ENCODE measurements around the gene EVC. TPM values are rescaled to one million over a fixed set of nuclear protein-coding genes. Genes with fewer than 3 reads are reported as not detected.

Gene EVC
- total RNA-seq, 1 donor from 2014 or later, result 39.8 TPM

GRCh38 chr4:5798462-5798861 lies 87.5 kb downstream of the EVC start:
- no peaks in the 10 kb centered on the region for H3K4me1 Mint-ChIP-seq (ENCODE audit: low read depth)
- peaks cover 36% of the 10 kb centered on the region for H3K36me3 Mint-ChIP-seq (ENCODE audit: low read depth)
- no peak for TF ChIP-seq CTCF (IDR thresholded peaks at IDR 0.05)
- no peaks in the 10 kb centered on the region for H3K27me3 Mint-ChIP-seq (ENCODE audit: low read depth)
- no peak overlapping the region for H3K4me3 Mint-ChIP-seq (ENCODE audit: unreplicated experiment)
- DNase-seq (ENCODE audit: low spot score), result no peak
- no peak overlapping the region for H3K27ac Mint-ChIP-seq (ENCODE audit: unreplicated experiment)
- H3K9me3 Mint-ChIP-seq (ENCODE audit: low read depth), result no peaks in the 10 kb centered on the region

- no peak for TF ChIP-seq CTCF (IDR thresholded peaks at IDR 0.05)
- DNase-seq (ENCODE audit: low spot score), result no peak
- Mint-ChIP-seq H3K4me3 (ENCODE audit: unreplicated experiment) (no peak overlapping the region), H3K27ac (ENCODE audit: unreplicated experiment) (no peak overlapping the region), H3K36me3 (ENCODE audit: low read depth) (peaks cover 34% of the 10 kb centered on the region), H3K9me3 (ENCODE audit: low read depth) (no peaks in the 10 kb centered on the region), H3K4me1 (ENCODE audit: low read depth) (no peaks in the 10 kb centered on the region), H3K27me3 (ENCODE audit: low read depth) (no peaks in the 10 kb centered on the region)
These were observed 87.9 kb downstream of the EVC start for GRCh38 chr4:5798946-5799345.

GRCh38 chr4:5799406-5799805 lies 88.4 kb downstream of the EVC start:
- Mint-ChIP-seq H3K4me3 (ENCODE audit: unreplicated experiment) (no peak overlapping the region), H3K9me3 (ENCODE audit: low read depth) (no peaks in the 10 kb centered on the region), H3K27me3 (ENCODE audit: low read depth) (no peaks in the 10 kb centered on the region), H3K27ac (ENCODE audit: unreplicated experiment) (no peak overlapping the region), H3K4me1 (ENCODE audit: low read depth) (no peaks in the 10 kb centered on the region), H3K36me3 (ENCODE audit: low read depth) (peaks cover 35% of the 10 kb centered on the region)
- no peak for TF ChIP-seq CTCF (IDR thresholded peaks at IDR 0.05)
- no peak for DNase-seq (ENCODE audit: low spot score)

- H3K9me3 Mint-ChIP-seq (ENCODE audit: low read depth), result no peaks in the 10 kb centered on the region
- DNase-seq (ENCODE audit: low spot score), result no peak
- H3K27ac Mint-ChIP-seq (ENCODE audit: unreplicated experiment), result no peak overlapping the region
- peaks cover 36% of the 10 kb centered on the region for H3K36me3 Mint-ChIP-seq (ENCODE audit: low read depth)
- no peaks in the 10 kb centered on the region for H3K4me1 Mint-ChIP-seq (ENCODE audit: low read depth)
- TF ChIP-seq CTCF (IDR thresholded peaks at IDR 0.05), result no peak
- no peaks in the 10 kb centered on the region for H3K27me3 Mint-ChIP-seq (ENCODE audit: low read depth)
- H3K4me3 Mint-ChIP-seq (ENCODE audit: unreplicated experiment), result no peak overlapping the region
These were observed 89.5 kb downstream of the EVC start for GRCh38 chr4:5800496-5800895.

- Mint-ChIP-seq H3K4me1 (ENCODE audit: low read depth) (no peaks in the 10 kb centered on the region), H3K27ac (ENCODE audit: unreplicated experiment) (no peak overlapping the region), H3K9me3 (ENCODE audit: low read depth) (no peaks in the 10 kb centered on the region), H3K4me3 (ENCODE audit: unreplicated experiment) (no peak overlapping the region), H3K36me3 (ENCODE audit: low read depth) (peaks cover 33% of the 10 kb centered on the region), H3K27me3 (ENCODE audit: low read depth) (no peaks in the 10 kb centered on the region)
- DNase-seq (ENCODE audit: low spot score), result no peak
- TF ChIP-seq CTCF (IDR thresholded peaks at IDR 0.05), result no peak
These were observed 90.7 kb downstream of the EVC start for GRCh38 chr4:5801696-5802095.

Measured in chondrocyte (in vitro differentiated cells).